MCF 10A (cell line): ENCODE data around the gene STARD13. TPM values are rescaled to one million over a fixed set of nuclear protein-coding genes. Genes with fewer than 3 reads are reported as not detected.

ENCODE experiments used
- BruUV-seq: library from RNA; stranded (reverse); fragments of 400-500 nt; replicated peaks from 2 replicates; lab custom pipeline; 2021; lab: Mats Ljungman, UMichigan
- CTCF ChIA-PET: fragments of 300-600 bp; sonication (Branson Sonifier 250); formaldehyde crosslinking; extraction: SDS; loops from one replicate; lab custom pipeline; 2021; ENCODE audit warnings: antibody characterized with exemption, inconsistent platforms; lab: Yijun Ruan, JAX
- POLR2A ChIA-PET: fragments of 300-600, 350-650 bp; sonication (Branson Sonifier 250); formaldehyde crosslinking; extraction: SDS; loops from one replicate; lab custom pipeline; 2020; ENCODE audit warnings: antibody characterized with exemption, inconsistent platforms; lab: Yijun Ruan, JAX
- DNase-seq: peaks from one replicate; pipeline ENCODE4 v3.0.0-alpha.2; 2018; ENCODE audit not compliant: unreplicated experiment
- H3K27ac Mint-ChIP-seq: one replicate; pipeline ENCODE4 v1.8.0; 2022; ENCODE audit warnings: mild to moderate bottlenecking, low read depth, mixed read lengths; ENCODE audit not compliant: unreplicated experiment
- H3K27me3 Mint-ChIP-seq: one replicate; pipeline ENCODE4 v1.8.0; 2022; ENCODE audit warnings: mixed read lengths; ENCODE audit not compliant: insufficient read depth, unreplicated experiment
- H3K36me3 Mint-ChIP-seq: one replicate; pipeline ENCODE4 v1.8.0; 2022; ENCODE audit warnings: mild to moderate bottlenecking, moderate library complexity, mixed read lengths; ENCODE audit not compliant: insufficient read depth, unreplicated experiment
- H3K4me1 Mint-ChIP-seq: one replicate; pipeline ENCODE4 v1.8.0; 2022; ENCODE audit warnings: mixed read lengths; ENCODE audit not compliant: insufficient read depth, unreplicated experiment
- H3K4me3 Mint-ChIP-seq: one replicate; pipeline ENCODE4 v1.8.0; 2022; ENCODE audit warnings: mild to moderate bottlenecking, moderate library complexity, mixed read lengths; ENCODE audit not compliant: unreplicated experiment
- H3K9me3 Mint-ChIP-seq: one replicate; pipeline ENCODE4 v1.8.0; 2022; ENCODE audit warnings: mixed read lengths; ENCODE audit not compliant: unreplicated experiment
- intact Hi-C: fragments of 100-400 bp; cut with micrococcal nuclease; formaldehyde crosslinking; loops from 2 replicates; pipeline ENCODE4 v1.14.1; 2022
- total RNA-seq: library from RNA; stranded (reverse); gene quantifications from 2 replicates; pipeline ENCODE4 v1.2.3, GENCODE V29; 2022
- TF ChIP-seq, protein P1 (sequence below): fragments of 200-600 bp; IDR thresholded peaks from one replicate; pipeline ENCODE4 v1.8.0; 2022; ENCODE audit warnings: antibody characterized with exemption, mild to moderate bottlenecking; ENCODE audit not compliant: unreplicated experiment

Gene STARD13
- total RNA-seq, 1 experiment from 2014 or later = 31.9 TPM

DNA sequence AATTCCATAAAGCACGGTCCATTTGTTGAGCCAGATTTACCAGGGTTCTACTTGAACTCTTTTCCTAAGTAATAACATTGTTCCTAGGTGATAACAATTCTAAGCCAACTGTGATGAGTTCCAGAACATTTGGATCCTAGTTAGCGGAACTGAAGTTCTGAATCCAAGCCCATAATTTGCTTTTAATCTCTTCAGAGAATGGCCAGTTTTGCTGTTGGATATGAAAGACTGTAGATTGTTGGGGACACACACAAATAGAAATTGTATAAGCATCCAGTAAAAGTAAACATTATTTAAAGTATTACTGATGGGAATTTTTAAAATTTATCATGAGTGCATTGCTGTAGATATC is 27.3 kb upstream of the STARD13 start:
- H3K4me3 Mint-ChIP-seq = no peak overlapping the region
- TF ChIP-seq, protein P1, sequence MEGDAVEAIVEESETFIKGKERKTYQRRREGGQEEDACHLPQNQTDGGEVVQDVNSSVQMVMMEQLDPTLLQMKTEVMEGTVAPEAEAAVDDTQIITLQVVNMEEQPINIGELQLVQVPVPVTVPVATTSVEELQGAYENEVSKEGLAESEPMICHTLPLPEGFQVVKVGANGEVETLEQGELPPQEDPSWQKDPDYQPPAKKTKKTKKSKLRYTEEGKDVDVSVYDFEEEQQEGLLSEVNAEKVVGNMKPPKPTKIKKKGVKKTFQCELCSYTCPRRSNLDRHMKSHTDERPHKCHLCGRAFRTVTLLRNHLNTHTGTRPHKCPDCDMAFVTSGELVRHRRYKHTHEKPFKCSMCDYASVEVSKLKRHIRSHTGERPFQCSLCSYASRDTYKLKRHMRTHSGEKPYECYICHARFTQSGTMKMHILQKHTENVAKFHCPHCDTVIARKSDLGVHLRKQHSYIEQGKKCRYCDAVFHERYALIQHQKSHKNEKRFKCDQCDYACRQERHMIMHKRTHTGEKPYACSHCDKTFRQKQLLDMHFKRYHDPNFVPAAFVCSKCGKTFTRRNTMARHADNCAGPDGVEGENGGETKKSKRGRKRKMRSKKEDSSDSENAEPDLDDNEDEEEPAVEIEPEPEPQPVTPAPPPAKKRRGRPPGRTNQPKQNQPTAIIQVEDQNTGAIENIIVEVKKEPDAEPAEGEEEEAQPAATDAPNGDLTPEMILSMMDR = no peak
- peaks cover 5% of the 10 kb centered on the region for H3K4me1 Mint-ChIP-seq
- intact Hi-C loops = loop anchor here (1.0 to 10.0 kb wide), 3 partner anchors 85 to 412 kb away; no protein-coding TSS in a partner anchor
- no peak for DNase-seq
- no peaks in the 10 kb centered on the region for H3K27me3 Mint-ChIP-seq
- no peaks in the 10 kb centered on the region for H3K36me3 Mint-ChIP-seq
- CTCF ChIA-PET = interaction anchor here (1.1 kb wide), 1 partner anchor 9 kb away, joined by 3 read pairs; no protein-coding TSS in a partner anchor
- no peak overlapping the region for H3K27ac Mint-ChIP-seq
- H3K9me3 Mint-ChIP-seq = peaks cover 11% of the 10 kb centered on the region
- POLR2A ChIA-PET = interaction anchor here (1.9 kb wide), 1 partner anchor 30 kb away, joined by 5 read pairs; no protein-coding TSS in a partner anchor
- no TSS peak for BruUV-seq

DNA sequence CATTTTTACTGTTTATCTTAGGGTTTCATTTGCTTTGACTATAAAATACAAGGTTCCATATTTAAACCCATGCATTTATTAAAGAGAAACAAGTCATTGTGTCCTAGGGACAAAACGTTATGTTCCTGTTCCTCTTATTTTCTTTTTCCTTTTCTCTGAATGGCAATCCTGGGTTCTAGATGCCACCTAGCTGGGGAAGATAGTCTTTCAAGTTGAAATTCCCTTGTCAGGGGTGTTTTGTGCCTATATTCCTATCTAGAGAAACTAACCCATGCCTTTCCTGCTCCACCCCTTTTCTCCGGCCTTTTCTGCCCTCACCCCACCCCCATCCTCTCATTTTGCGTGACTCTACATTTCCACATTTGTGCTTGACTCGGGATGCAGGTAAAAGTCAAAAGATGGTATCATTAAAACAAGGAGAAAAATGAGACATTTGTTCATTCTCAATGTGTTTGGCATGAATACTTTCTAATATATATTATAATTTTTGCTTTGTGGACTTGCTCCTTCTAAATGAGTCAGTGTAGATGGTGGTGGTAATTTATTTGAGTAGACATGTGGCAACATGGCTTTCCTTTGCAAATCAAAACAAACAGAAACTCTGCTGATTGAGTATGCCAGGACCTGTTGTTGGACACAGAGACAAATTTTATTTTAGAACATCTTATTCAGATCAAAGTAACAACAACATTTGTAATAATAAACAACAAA is 26.8 kb upstream of the STARD13 start:
- BruUV-seq = no TSS peak
- Mint-ChIP-seq H3K9me3 (peaks cover 7% of the 10 kb centered on the region), H3K27me3 (no peaks in the 10 kb centered on the region), H3K36me3 (no peaks in the 10 kb centered on the region), H3K4me1 (peaks cover 5% of the 10 kb centered on the region), H3K4me3 (no peak overlapping the region), H3K27ac (no peak overlapping the region)
- intact Hi-C loops = loop anchor here (1.0 to 10.0 kb wide), 3 partner anchors 84 to 412 kb away; no protein-coding TSS in a partner anchor
- TF ChIP-seq, protein P1 = peak; percentile 59
- DNase-seq = peak; percentile 54
- POLR2A ChIA-PET = interaction anchor here (1.9 kb wide), 2 partner anchors 27 to 30 kb away, joined by 5 to 12 read pairs; partner anchors contain the start of gene STARD13
- CTCF ChIA-PET = interaction anchor here (0.7 to 1.4 kb wide), 7 partner anchors 8 to 675 kb away, joined by 3 to 10 read pairs (median 3); no protein-coding TSS in a partner anchor

DNA sequence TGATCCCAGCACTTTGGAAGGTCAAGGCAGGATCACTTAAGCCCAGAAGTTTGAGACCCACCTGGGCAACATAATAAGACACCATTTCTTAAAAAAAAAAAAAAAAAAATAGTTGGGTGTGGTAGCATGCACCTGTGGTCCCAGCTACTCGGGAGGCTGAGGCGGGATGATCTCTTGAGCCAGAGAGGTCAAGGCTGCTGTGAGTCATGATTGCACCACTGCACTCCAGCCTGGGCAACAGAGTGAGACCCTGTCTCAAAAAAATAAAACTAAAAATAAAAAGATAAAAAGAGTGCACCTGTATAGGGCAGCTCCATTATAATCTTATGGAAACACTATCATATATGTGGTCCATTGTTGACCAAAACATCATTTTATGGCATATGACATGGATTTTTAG is 25.5 kb upstream of the STARD13 start:
- Mint-ChIP-seq H3K27ac (no peak overlapping the region), H3K36me3 (no peaks in the 10 kb centered on the region), H3K27me3 (no peaks in the 10 kb centered on the region), H3K9me3 (no peaks in the 10 kb centered on the region), H3K4me1 (no peaks in the 10 kb centered on the region), H3K4me3 (no peak overlapping the region)
- DNase-seq = no peak
- CTCF ChIA-PET = interaction anchor here (0.5 to 1.4 kb wide), 10 partner anchors 9 to 673 kb away, joined by 3 to 10 read pairs (median 4); no protein-coding TSS in a partner anchor
- TF ChIP-seq, protein P1 = no peak
- no TSS peak for BruUV-seq
- POLR2A ChIA-PET = interaction anchor here (0.7 to 1.9 kb wide), 5 partner anchors 25 to 81 kb away, joined by 3 to 12 read pairs (median 4); partner anchors contain the start of gene STARD13
- intact Hi-C loops = loop anchor here (10.0 kb wide), 1 partner anchor 414 kb away; no protein-coding TSS in a partner anchor
